A172 (cell line): ENCODE data around the gene AP4S1. TPM values are rescaled to one million over a fixed set of nuclear protein-coding genes. Genes with fewer than 3 reads are reported as not detected.
"Not testable (repeated sequence)": the region's sequence is repeated elsewhere in the genome, so short reads cannot be mapped to it uniquely, and the experiment has no call there.

ENCODE experiments used
- DNase-seq: peaks from one replicate; pipeline ENCODE4 v3.0.0-alpha.2; 2015; ENCODE audit warnings: low spot score
- total RNA-seq: library from RNA; depleted of rRNA; stranded (reverse); fragments of >200 nt; shearing (Covaris generic); gene quantifications from 2 replicates; pipeline ENCODE4 v1.2.3, GENCODE V29; 2014

AP4S1 gene
- total RNA-seq, 1 experiment from 2014 or later, result 9.1 TPM

GRCh38 chr14:31042893-31043292 is 17.4 kb downstream of the AP4S1 start:
- not testable (repeated sequence) for DNase-seq

GRCh38 chr14:31043379-31043778 is 17.9 kb downstream of the AP4S1 start:
- no peak for DNase-seq

GRCh38 chr14:31045501-31046080 is 20.1 kb downstream of the AP4S1 start:
- DNase-seq, result no peak

GRCh38 chr14:31047503-31047902 is 22.1 kb downstream of the AP4S1 start:
- no peak for DNase-seq

GRCh38 chr14:31051023-31051422 is 25.6 kb downstream of the AP4S1 start:
- no peak for DNase-seq

GRCh38 chr14:31051511-31051910 is 26.1 kb downstream of the AP4S1 start:
- no peak for DNase-seq

GRCh38 chr14:31052905-31053586 is 27.6 kb downstream of the AP4S1 start:
- DNase-seq, result not testable (repeated sequence)

GRCh38 chr14:31057035-31057434 is 31.6 kb downstream of the AP4S1 start:
- DNase-seq, result no peak

- DNase-seq, result no peak
Observed at GRCh38 chr14:31057701-31058364, 32.4 kb downstream of the AP4S1 start.

- DNase-seq, result peak; percentile 7
Observed at GRCh38 chr14:31059152-31059924, 33.9 kb downstream of the AP4S1 start.

- DNase-seq, result no peak
Observed at GRCh38 chr14:31060253-31060875, 34.9 kb downstream of the AP4S1 start.

- DNase-seq, result not testable (repeated sequence)
Observed at GRCh38 chr14:31062908-31063307, 37.5 kb downstream of the AP4S1 start.

- no peak for DNase-seq
Observed at GRCh38 chr14:31068235-31068634, 42.8 kb downstream of the AP4S1 start.

- DNase-seq, result no peak
Observed at GRCh38 chr14:31069343-31069742, 43.9 kb downstream of the AP4S1 start.

- peak; percentile 76 for DNase-seq
Observed at GRCh38 chr14:31070431-31070830, 45.0 kb downstream of the AP4S1 start.

- DNase-seq, result no peak
Observed at GRCh38 chr14:31071151-31071550, 45.7 kb downstream of the AP4S1 start.

- DNase-seq, result no peak
Observed at GRCh38 chr14:31075144-31075543, 49.7 kb downstream of the AP4S1 start.

GRCh38 chr14:31078766-31079165 is 53.3 kb downstream of the AP4S1 start:
- no peak for DNase-seq

GRCh38 chr14:31080056-31080455 is 54.6 kb downstream of the AP4S1 start:
- DNase-seq, result no peak

- no peak for DNase-seq
Observed at GRCh38 chr14:31080484-31080883, 55.0 kb downstream of the AP4S1 start.

- no peak for DNase-seq
Observed at GRCh38 chr14:31083781-31084180, 58.3 kb downstream of the AP4S1 start.

- no peak for DNase-seq
Observed at GRCh38 chr14:31084385-31084784, 58.9 kb downstream of the AP4S1 start.
